SK-N-MC (cell line): Measurements from ENCODE around the gene CNTNAP4.

ENCODE experiments used
- EZH2 ChIP-seq: fragments of 200-600 bp; sonication (generic); IDR thresholded peaks from one replicate; pipeline ENCODE4 v1.6.1; 2017; ENCODE audit warnings: antibody characterized with exemption
- FOXP2 ChIP-seq: optimal IDR thresholded peaks from 2 replicates; pipeline ENCODE3; 2011; ENCODE audit warnings: mild to moderate bottlenecking, moderate library complexity; ENCODE audit not compliant: insufficient read depth; ENCODE audit errors: extremely low read length, control extremely low read depth
- POLR2AphosphoS5 ChIP-seq: IDR thresholded peaks from 2 replicates; pipeline ENCODE4 v1.6.1; 2012; ENCODE audit warnings: mild to moderate bottlenecking, low read depth, low read length, borderline replicate concordance

GRCh38 chr16:76371441-76371840, 94.2 kb downstream of the CNTNAP4 start:
- TF ChIP-seq POLR2AphosphoS5 (no peak), EZH2 (no peak), FOXP2 (no peak)
